IMR-90 (cell line): ENCODE measurements around the gene RPUSD1. TPM values are rescaled to one million over a fixed set of nuclear protein-coding genes. Genes with fewer than 3 reads are reported as not detected.

Experiments
- ATAC-seq: fragments of 200-7000 bp; cut with Tn5 transposase; 2 replicates; pipeline ENCODE4 v1.9.1; 2020; ENCODE audit warnings: low read depth, mild to moderate bottlenecking, moderate library complexity
- BruUV-seq: library from RNA; stranded (reverse); fragments of 400-500 nt; replicated peaks from 2 replicates; lab custom pipeline; 2021; lab: Mats Ljungman, UMichigan
- CTCF ChIA-PET: fragments of 300-600 bp; formaldehyde crosslinking; extraction: SDS; loops from one replicate; lab custom pipeline; 2021; ENCODE audit warnings: antibody characterized with exemption; lab: Yijun Ruan, JAX
- POLR2A ChIA-PET: fragments of 300-600 bp; sonication (Branson Sonifier 250); formaldehyde crosslinking; loops from one replicate; lab custom pipeline; 2022; ENCODE audit warnings: antibody characterized with exemption; ENCODE audit not compliant: unreplicated experiment; lab: Charles Lee
- DNase-seq: peaks from one replicate; pipeline ENCODE4 v3.0.0; 2013
- H2AFZ ChIP-seq: replicated peaks from 2 replicates; pipeline ENCODE3; 2013; ENCODE audit warnings: low read length, mild to moderate bottlenecking; ENCODE audit not compliant: poor library complexity
- H2AK5ac ChIP-seq: 2 replicates; pipeline ENCODE4 v1.6.1; 2013; ENCODE audit warnings: low read depth, low read length, inconsistent platforms
- H2AK9ac ChIP-seq: replicated peaks from 2 replicates; pipeline ENCODE3; 2013; ENCODE audit warnings: mild to moderate bottlenecking, low read depth, low read length, moderate library complexity; ENCODE audit not compliant: poor library complexity
- H2BK120ac ChIP-seq: 2 replicates; pipeline ENCODE4 v1.6.1; 2013; ENCODE audit warnings: low read depth, low read length, inconsistent platforms
- H2BK15ac ChIP-seq: 3 replicates; pipeline ENCODE4 v1.6.1; 2013; ENCODE audit warnings: low read depth, low read length, inconsistent platforms
- H2BK20ac ChIP-seq: 2 replicates; pipeline ENCODE4 v1.6.1; 2013; ENCODE audit warnings: low read depth, mild to moderate bottlenecking, inconsistent platforms, low read length, moderate library complexity
- H2BK5ac ChIP-seq: 2 replicates; pipeline ENCODE4 v1.6.1; 2013; ENCODE audit warnings: mild to moderate bottlenecking, low read depth, low read length, inconsistent platforms; ENCODE audit not compliant: poor library complexity, severe bottlenecking
- H3K14ac ChIP-seq: replicated peaks from 2 replicates; pipeline ENCODE4 v1.6.1; 2013; ENCODE audit warnings: low read depth, low read length, inconsistent platforms
- H3K18ac ChIP-seq: 2 replicates; pipeline ENCODE4 v1.6.1; 2013; ENCODE audit warnings: low read depth, low read length, control low read depth
- H3K23ac ChIP-seq: 2 replicates; pipeline ENCODE4 v1.6.1; 2013; ENCODE audit warnings: low read depth, low read length, inconsistent platforms
- H3K27ac ChIP-seq: 2 replicates; pipeline ENCODE4 v1.5.1; 2013; ENCODE audit warnings: mild to moderate bottlenecking, control low read depth, low read length; ENCODE audit not compliant: insufficient read depth
- H3K27me3 ChIP-seq: 2 replicates; pipeline ENCODE4 v1.6.1; 2013; ENCODE audit warnings: low read length; ENCODE audit not compliant: control insufficient read depth, insufficient read depth
- H3K36me3 ChIP-seq: 2 replicates; pipeline ENCODE4 v1.6.1; 2013; ENCODE audit warnings: low read length, mixed read lengths; ENCODE audit not compliant: control insufficient read depth, insufficient read depth
- H3K4ac ChIP-seq: 2 replicates; pipeline ENCODE4 v1.6.1; 2013; ENCODE audit warnings: low read depth, low read length, inconsistent platforms
- H3K4me1 ChIP-seq: 2 replicates; pipeline ENCODE4 v1.6.1; 2013; ENCODE audit warnings: low read length, mixed read lengths; ENCODE audit not compliant: control insufficient read depth, insufficient read depth
- H3K4me2 ChIP-seq: 2 replicates; pipeline ENCODE4 v1.6.1; 2013; ENCODE audit warnings: low read depth, mild to moderate bottlenecking, control low read depth, low read length, moderate library complexity
- H3K4me3 ChIP-seq: 2 replicates; pipeline ENCODE4 v1.5.1; 2013; ENCODE audit warnings: low read depth, mild to moderate bottlenecking, control low read depth, low read length, moderate library complexity; ENCODE audit not compliant: insufficient read depth
- H3K56ac ChIP-seq: 2 replicates; pipeline ENCODE4 v1.6.1; 2013; ENCODE audit warnings: low read length, inconsistent platforms; ENCODE audit not compliant: insufficient read depth; ENCODE audit errors: extremely low read depth
- H3K79me1 ChIP-seq, 2 experiments: 2 replicates each; pipeline ENCODE4 v1.6.1; 2013; ENCODE audit warnings: low read length in 2 of 2, inconsistent platforms in 1 of 2, low read depth in 1 of 2
- H3K9ac ChIP-seq: 2 replicates; pipeline ENCODE4 v1.6.1; 2013; ENCODE audit warnings: low read depth, low read length, control low read depth
- H3K9me1 ChIP-seq: 2 replicates; pipeline ENCODE4 v1.6.1; 2013; ENCODE audit warnings: low read length, inconsistent platforms; ENCODE audit not compliant: insufficient read depth
- H3K9me3 ChIP-seq: 2 replicates; pipeline ENCODE4 v1.6.1; 2013; ENCODE audit warnings: low read length; ENCODE audit not compliant: control insufficient read depth, insufficient read depth
- H4K20me1 ChIP-seq: 2 replicates; pipeline ENCODE4 v1.6.1; 2013; ENCODE audit warnings: low read length, inconsistent platforms; ENCODE audit not compliant: insufficient read depth
- H4K5ac ChIP-seq: 2 replicates; pipeline ENCODE4 v1.6.1; 2013; ENCODE audit warnings: mild to moderate bottlenecking, low read depth, low read length, control low read depth
- H4K8ac ChIP-seq, 2 experiments: 2 replicates each; pipeline ENCODE4 v1.6.1; 2013; ENCODE audit warnings: low read depth in 2 of 2, low read length in 2 of 2, control low read depth in 1 of 2, inconsistent platforms in 1 of 2
- H4K91ac ChIP-seq: 2 replicates; pipeline ENCODE4 v1.6.1; 2013; ENCODE audit warnings: low read depth, low read length, inconsistent platforms; ENCODE audit not compliant: insufficient read depth
- BHLHE40 ChIP-seq: fragments of 150-350 bp; IDR thresholded peaks from 2 replicates; pipeline ENCODE4 v1.6.1; 2016; ENCODE audit warnings: mild to moderate bottlenecking, low read depth, low read length
- CEBPB ChIP-seq: IDR thresholded peaks from 2 replicates; pipeline ENCODE4 v1.6.1; 2012; ENCODE audit warnings: low read depth, low read length, improper control_type of control experiment
- CHD1 ChIP-seq: IDR thresholded peaks from 2 replicates; pipeline ENCODE4 v1.6.1; 2012; ENCODE audit warnings: low read depth, low read length, improper control_type of control experiment
- CTCF ChIP-seq: conservative IDR thresholded peaks from 2 replicates; pipeline ENCODE4 v1.5.1; 2012; ENCODE audit warnings: mild to moderate bottlenecking, low read depth, low read length, improper control_type of control experiment
- ELK1 ChIP-seq: fragments of 150-350 bp; IDR thresholded peaks from 2 replicates; pipeline ENCODE4 v1.6.1; 2016; ENCODE audit warnings: low read depth, mild to moderate bottlenecking, low read length, moderate library complexity, borderline replicate concordance
- FOS ChIP-seq: fragments of 150-350 bp; IDR thresholded peaks from 2 replicates; pipeline ENCODE4 v1.6.1; 2016; ENCODE audit warnings: low read depth, low read length
- MAFK ChIP-seq: IDR thresholded peaks from 2 replicates; pipeline ENCODE4 v1.6.1; 2012; ENCODE audit warnings: low read depth, low read length, improper control_type of control experiment
- MAZ ChIP-seq: IDR thresholded peaks from 2 replicates; pipeline ENCODE4 v1.6.1; 2012; ENCODE audit warnings: low read depth, mild to moderate bottlenecking, low read length, improper control_type of control experiment, moderate library complexity, borderline replicate concordance
- MXI1 ChIP-seq: IDR thresholded peaks from 2 replicates; pipeline ENCODE4 v1.6.1; 2012; ENCODE audit warnings: low read depth, mild to moderate bottlenecking, low read length, moderate library complexity, borderline replicate concordance
- NFE2L2 ChIP-seq: fragments of 150-350 bp; IDR thresholded peaks from 2 replicates; pipeline ENCODE4 v1.6.1; 2016; ENCODE audit warnings: low read depth, mild to moderate bottlenecking, low read length
- POLR2A ChIP-seq: IDR thresholded peaks from 2 replicates; pipeline ENCODE4 v1.6.1; 2012; ENCODE audit warnings: mild to moderate bottlenecking, low read depth, low read length
- RAD21 ChIP-seq: IDR thresholded peaks from 2 replicates; pipeline ENCODE4 v1.6.1; 2012; ENCODE audit warnings: low read length, improper control_type of control experiment
- RCOR1 ChIP-seq: IDR thresholded peaks from 2 replicates; pipeline ENCODE4 v1.6.1; 2012; ENCODE audit warnings: mild to moderate bottlenecking, low read length, improper control_type of control experiment; ENCODE audit not compliant: insufficient replicate concordance
- RFX5 ChIP-seq: IDR thresholded peaks from 2 replicates; pipeline ENCODE4 v1.8.0; 2012; ENCODE audit warnings: low read depth, mild to moderate bottlenecking, low read length, moderate library complexity
- SMC3 ChIP-seq: fragments of 150-350 bp; IDR thresholded peaks from 2 replicates; pipeline ENCODE4 v1.6.1; 2016; ENCODE audit warnings: low read depth, mild to moderate bottlenecking, antibody characterized with exemption, low read length, moderate library complexity
- USF2 ChIP-seq: fragments of 150-350 bp; IDR thresholded peaks from 2 replicates; pipeline ENCODE4 v1.6.1; 2017; ENCODE audit warnings: mild to moderate bottlenecking, antibody characterized with exemption, low read length, low read depth
- WGBS, 2 experiments: methylation state at CpG; one replicate each; pipeline versions ENCODE4 v1.1.5 to v1.1.7; 2013; ENCODE audit warnings: missing lambda C conversion rate in 2 of 2; ENCODE audit not compliant: insufficient read length in 1 of 2; ENCODE audit errors: extremely low coverage in 2 of 2; 5-methylcytosine and 5-hydroxymethylcytosine counted together
- dilution Hi-C: fragments of 300-500 bp; cut with HindIII; formaldehyde crosslinking; loops from one replicate; pipeline ENCODE4 v1.14.3; 2018; ENCODE audit warnings: low sequenced_read_pairs; ENCODE audit not compliant: unreplicated experiment
- in situ Hi-C: fragments of 300-500 bp; cut with MboI; formaldehyde crosslinking; loops from 3 replicates; pipeline ENCODE4 v1.14.3; 2019; ENCODE audit warnings: low sequenced_read_pairs, inconsistent platforms, mixed read lengths
- intact Hi-C: fragments of 100-400 bp; cut with micrococcal nuclease; formaldehyde crosslinking; loops from 2 replicates; pipeline ENCODE4 v1.10.0; 2022
- polyA plus RNA-seq, 3 experiments: library from polyadenylated mRNA; depleted of rRNA; stranded (reverse); fragments of >200 nt; gene quantifications; 2 replicates each; pipeline ENCODE4 v1.2.3, GENCODE V29; 2012; ENCODE audit warnings: low replicate concordance in 1 of 3
- total RNA-seq: library from RNA; depleted of rRNA; stranded (reverse); fragments of >200 nt; gene quantifications from 2 replicates; pipeline ENCODE4 v1.2.3, GENCODE V29; 2012

RPUSD1 gene
- total and polyA plus RNA-seq, 2 of the 4 experiments (the other 2 are of a cell fraction) = 13.1 to 32.3 TPM

- 35% methylated on average over 4 of the region's 19 CpGs; no CpG with 5 or more reads in 1 of the 2 experiments for WGBS, 2 experiments
- TF ChIP-seq POLR2A (no peak), NFE2L2 (no peak), MAFK (no peak), CTCF (no peak), BHLHE40 (no peak), MAZ (no peak), FOS (no peak), MXI1 (no peak), RCOR1 (no peak), RAD21 (no peak), CEBPB (no peak), ELK1 (no peak), CHD1 (no peak), SMC3 (no peak), USF2 (no peak), RFX5 (no peak)
- Histone ChIP-seq H3K4me1 (peaks cover 3% of the 10 kb centered on the region; the same call in 1 of the 2 replicates), H3K14ac (peak overlapping the region; percentile 76; the same call in 1 of the 2 replicates), H4K8ac (peak overlapping the region; percentile 51 to 88), H4K5ac (peak overlapping the region; percentile 87), H3K27me3 (no peaks in the 10 kb centered on the region), H4K91ac (no peak overlapping the region; the same call in 1 of the 2 replicates), H2AK5ac (0 out of 2 replicates have a peak overlapping the region, but pooled peaks have one; percentile 28), H2BK15ac (no peak overlapping the region), H3K79me1 (peaks cover 4 to 12% of the 10 kb centered on the region in 2 experiments; a peak in 3 of 4 replicates), H2BK20ac (no peak overlapping the region), H2BK120ac (no peak overlapping the region), H3K9me1 (0 out of 2 replicates have a peak, but pooled peaks cover 3% of the 10 kb centered on the region), H3K9me3 (no peaks in the 10 kb centered on the region; the same call in 1 of the 2 replicates), H3K9ac (peak overlapping the region; percentile 76), H2AK9ac (no peak overlapping the region), H3K23ac (peak overlapping the region; percentile 57; the same call in 1 of the 2 replicates), H3K18ac (peak overlapping the region; percentile 63; the same call in 1 of the 2 replicates), H3K36me3 (no peaks in the 10 kb centered on the region), H3K4me2 (peak overlapping the region; percentile 92), H2AFZ (peak overlapping the region; percentile 87), H3K4ac (peak overlapping the region; percentile 78), H4K20me1 (no peaks in the 10 kb centered on the region), H3K56ac (no peak overlapping the region), H3K27ac (peak overlapping the region; percentile 30), H2BK5ac (peak overlapping the region; percentile 19), H3K4me3 (peak overlapping the region; percentile 84)
- dilution Hi-C loops = no loop called here
- ATAC-seq = no peak; the same call in 1 of the 2 replicates
- in situ Hi-C loops = loop anchor here (25.0 kb wide), 1 partner anchor 404 kb away; no protein-coding TSS in a partner anchor
- BruUV-seq = no TSS peak
- ChIA-PET CTCF (no interaction called here), POLR2A (no interaction called here)
- DNase-seq = no peak
- intact Hi-C loops = no loop called here
These were observed 19.9 kb upstream of the RPUSD1 start for GRCh38 chr16:808085-808386.
